Adrenal gland (tissue), 5 donors: ENCODE data around the gene PRKRIP1.

Experiments used
- POLR2A ChIP-seq, 2 donors: fragments of 450-650 bp; IDR thresholded peaks; one replicate each; pipeline ENCODE4 v1.6.1; 2017; ENCODE audit warnings: antibody characterized with exemption in 2 of 2, mild to moderate bottlenecking in 2 of 2, moderate library complexity in 1 of 2
- TF ChIP-seq, protein P1 (sequence below), 6 experiments: fragments of 450-650 bp in 4 of 6; fragments of 200-600 bp in 2 of 6; sonication (generic) in 1 of 6; IDR thresholded peaks; 1 replicate in 5 of 6; 2 replicates in 1 of 6; pipeline versions ENCODE4 v1.5.1 to v1.8.0; 2016 to 2021; ENCODE audit warnings: antibody characterized with exemption in 6 of 6, mild to moderate bottlenecking in 2 of 6, moderate library complexity in 1 of 6
- donor health status: DM: no; HTN: no; CAD: no.

DNA sequence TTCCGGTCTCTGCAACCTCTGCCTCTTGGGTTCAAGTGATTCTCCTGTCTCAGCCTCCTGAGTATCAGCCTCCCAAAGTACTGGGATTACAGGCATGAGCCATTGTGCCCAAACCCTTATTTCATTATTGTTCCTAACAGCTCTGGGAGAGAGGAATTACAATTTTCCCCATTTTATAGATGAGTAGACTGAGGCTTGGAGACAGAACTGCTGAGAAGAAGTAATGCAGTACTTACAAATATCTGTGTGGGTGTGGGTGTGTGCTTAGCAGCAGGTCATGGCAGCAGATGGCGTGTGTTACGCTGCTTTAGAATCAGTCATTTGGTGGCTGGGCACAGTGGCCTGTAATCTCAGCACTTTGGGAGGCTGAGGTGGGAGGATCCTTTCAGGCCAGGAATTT, 7.4 kb downstream of the PRKRIP1 start:
- TF ChIP-seq, protein P1, sequence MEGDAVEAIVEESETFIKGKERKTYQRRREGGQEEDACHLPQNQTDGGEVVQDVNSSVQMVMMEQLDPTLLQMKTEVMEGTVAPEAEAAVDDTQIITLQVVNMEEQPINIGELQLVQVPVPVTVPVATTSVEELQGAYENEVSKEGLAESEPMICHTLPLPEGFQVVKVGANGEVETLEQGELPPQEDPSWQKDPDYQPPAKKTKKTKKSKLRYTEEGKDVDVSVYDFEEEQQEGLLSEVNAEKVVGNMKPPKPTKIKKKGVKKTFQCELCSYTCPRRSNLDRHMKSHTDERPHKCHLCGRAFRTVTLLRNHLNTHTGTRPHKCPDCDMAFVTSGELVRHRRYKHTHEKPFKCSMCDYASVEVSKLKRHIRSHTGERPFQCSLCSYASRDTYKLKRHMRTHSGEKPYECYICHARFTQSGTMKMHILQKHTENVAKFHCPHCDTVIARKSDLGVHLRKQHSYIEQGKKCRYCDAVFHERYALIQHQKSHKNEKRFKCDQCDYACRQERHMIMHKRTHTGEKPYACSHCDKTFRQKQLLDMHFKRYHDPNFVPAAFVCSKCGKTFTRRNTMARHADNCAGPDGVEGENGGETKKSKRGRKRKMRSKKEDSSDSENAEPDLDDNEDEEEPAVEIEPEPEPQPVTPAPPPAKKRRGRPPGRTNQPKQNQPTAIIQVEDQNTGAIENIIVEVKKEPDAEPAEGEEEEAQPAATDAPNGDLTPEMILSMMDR (IDR thresholded peaks at IDR 0.05), result no peak
- TF ChIP-seq POLR2A (IDR thresholded peaks at IDR 0.05), result no peak
